Heart right ventricle (tissue), 16 donors: ENCODE results near the gene KCNIP2. TPM values are rescaled to one million over a fixed set of nuclear protein-coding genes. Genes with fewer than 3 reads are reported as not detected.

Experiments
- ATAC-seq, 8 donors: fragments of 200-7000 bp; cut with Tn5 transposase; one replicate each; pipeline ENCODE4 v1.9.1; 2020; ENCODE audit warnings: mild to moderate bottlenecking in 8 of 8, moderate library complexity in 8 of 8, moderate number of reproducible peaks in 1 of 8
- DNase-seq, 2 donors: peaks; one replicate each; pipeline ENCODE4 v3.0.0-alpha.2; 2020
- H3K27ac ChIP-seq, 10 donors: fragments of 200-600 bp; sonication (generic) in 2 of 10; one replicate each; pipeline versions ENCODE4 v1.5.0 to v1.8.0; 2020 to 2022; ENCODE audit warnings: mild to moderate bottlenecking in 3 of 10
- H3K27me3 ChIP-seq, 7 donors: fragments of 200-600 bp; one replicate each; pipeline ENCODE4 v1.8.0; 2021 to 2022; ENCODE audit warnings: mild to moderate bottlenecking in 2 of 7
- H3K36me3 ChIP-seq, 9 donors: fragments of 200-600 bp; sonication (generic) in 1 of 9; one replicate each; pipeline versions ENCODE4 v1.5.0 to v1.8.0; 2020 to 2022; ENCODE audit warnings: mild to moderate bottlenecking in 2 of 9
- H3K4me1 ChIP-seq, 9 donors: fragments of 200-600 bp; sonication (generic) in 1 of 9; one replicate each; pipeline versions ENCODE4 v1.5.0 to v1.8.0; 2020 to 2022; ENCODE audit warnings: mild to moderate bottlenecking in 4 of 9
- H3K4me3 ChIP-seq, 10 donors: fragments of 200-600 bp; sonication (generic) in 2 of 10; one replicate each; pipeline versions ENCODE4 v1.5.0 to v1.8.0; 2020 to 2022; ENCODE audit warnings: mild to moderate bottlenecking in 7 of 10, moderate library complexity in 2 of 10
- H3K9me3 ChIP-seq, 11 donors: fragments of 200-600 bp in 10 of 11; sonication (generic) in 2 of 11; one replicate each; pipeline versions ENCODE4 v1.5.0 to v1.8.0; 2013 to 2022; ENCODE audit warnings: mild to moderate bottlenecking in 2 of 11, control low read depth in 1 of 11, moderate library complexity in 1 of 11
- CTCF ChIP-seq, 9 donors: fragments of 200-600 bp; sonication (generic) in 2 of 9; IDR thresholded peaks; one replicate each; pipeline versions ENCODE4 v1.5.0 to v1.8.0; 2021 to 2022; ENCODE audit warnings: antibody characterized with exemption in 9 of 9, mild to moderate bottlenecking in 5 of 9, moderate library complexity in 1 of 9
- WGBS, 2 donors: extraction: QIAGEN DNeasy Blood & Tissue Kit; methylation state at CpG; one replicate each; pipeline ENCODE4 v1.1.7; 2013; ENCODE audit warnings: inconsistent platforms in 1 of 2; 5-methylcytosine and 5-hydroxymethylcytosine counted together
- intact Hi-C, 10 donors: fragments of 100-400 bp; cut with DNase I; formaldehyde crosslinking; loops; one replicate each; pipeline versions ENCODE4 v1.11.1 to v1.14.2; 2022
- polyA plus RNA-seq, 2 donors: library from polyadenylated mRNA; stranded (reverse); fragments of 200-250 nt; gene quantifications; one replicate each; pipeline ENCODE4 v1.2.3, GENCODE V29; 2013
- total RNA-seq, 10 donors: library from RNA; stranded (reverse); fragmentation: NEBNext Ultra II Directional in 3 of 10; extraction: Animal tissue kit (Norgen Biotek cat#: 25700) in 3 of 10; gene quantifications; one replicate each; pipeline versions ENCODE4 v1.2.1 to v1.2.4, GENCODE V29; 2021 to 2023
- donor health status: Arrhythmogenic right ventricular cardiomyopathy.
- donor health status: ischemic (EF 13 %, LVEDD 7.1; RV severe dilation, severe dysfunction).
- donor health status: healthy with polysubstance abuse.
- donor health status: DM: no; HTN: yes; CAD: no.
- donor health status: DM: no; HTN: no; CAD: no.
- donor health status: ischemic (EF 25% LVEDD 6.9; RV normal size, moderate dysfunction).
- donor health status: ischemic (EF 25% LVEDD 5.7; RV mildly dilated, moderate dysfunction).
- donor health status: healthy.
- donor health status: DM: yes; HTN: yes; CAD: no.
- donor health status: Ischemic cardiomyopathy.
- donor health status: ischemic (EF 35%, LVEDD 5.7; RV mildly dilated, moderate dysfunction).
- donor health status: nonischemic (EF 11% LVEDD 7.7; RV severe dilation, severe dysfunction).
- donor health status: DM: yes; HTN: yes; CAD: no.
- donor health status: PGD.
- donor health status: ischemic (EF 29% LVEDD 5.4; RV normal size, mild dysfunction).
- donor health status: nonischemic (EF 23%, LVEDD 6.1; RV moderate dilation, normal function).

Gene KCNIP2
- total and polyA plus RNA-seq, 12 donors, result 15.5 to 707 (median 251) TPM

- Histone ChIP-seq H3K4me3 (peak overlapping the region in 9 of 10 donors; percentile 82 to 100 (median 96)), H3K27ac (peak overlapping the region in 8 of 10 donors; percentile 6 to 98 (median 52))
- intact Hi-C loops, result loop anchor here in 1 of 10 donors (5.0 kb wide), 1 partner anchor 32 kb away; the partner anchor contains the start of gene NPM3
Observed at GRCh38 chr10:101814466-101815071, 29.0 kb downstream of the KCNIP2 start.

GRCh38 chr10:101812606-101813005, 31.0 kb downstream of the KCNIP2 start:
- intact Hi-C loops, result no loop called here
- Histone ChIP-seq H3K27ac (peak overlapping the region in 2 of 10 donors; percentile 7 to 14), H3K4me1 (peaks cover 3 to 60% (median 41%) of the 10 kb centered on the region in 9 donors), H3K9me3 (no peaks in the 10 kb centered on the region), H3K27me3 (no peaks in the 10 kb centered on the region), H3K4me3 (no peak overlapping the region), H3K36me3 (peaks cover 0 to 58% (median 34%) of the 10 kb centered on the region in 9 donors)
- ATAC-seq, result peak in 3 of 8 donors; percentile 36 to 46 (median 44)
- no peak for DNase-seq
- TF ChIP-seq CTCF (IDR thresholded peaks at IDR 0.05), result no peak
- 54 to 57% methylated on average over 4 of the region's 4 CpGs for WGBS, 2 donors

More at GRCh38 chr10:101814466-101815071, 29.0 kb downstream of the KCNIP2 start:
- DNase-seq (no peak), ATAC-seq (no peak)
- peaks cover 0 to 39% (median 18%) of the 10 kb centered on the region in 9 donors for H3K36me3 ChIP-seq
- no peak for TF ChIP-seq CTCF (IDR thresholded peaks at IDR 0.05)
- no peaks in the 10 kb centered on the region for H3K27me3 ChIP-seq
- H3K4me1 ChIP-seq, result peaks cover 3 to 69% (median 49%) of the 10 kb centered on the region in 9 donors
- 48 to 55% methylated on average over 8 of the region's 8 CpGs for WGBS, 2 donors
- H3K9me3 ChIP-seq, result no peaks in the 10 kb centered on the region

GRCh38 chr10:101807158-101807557, 36.4 kb downstream of the KCNIP2 start:
- peaks cover 3 to 100% (median 86%) of the 10 kb centered on the region in 9 donors for H3K36me3 ChIP-seq
- H3K9me3 ChIP-seq, result no peaks in the 10 kb centered on the region
- TF ChIP-seq CTCF (IDR thresholded peaks at IDR 0.05), result no peak
- ATAC-seq (no peak), DNase-seq (no peak)
- H3K27me3 ChIP-seq, result no peaks in the 10 kb centered on the region
- WGBS, 2 donors, result 84 to 90% methylated on average over 1 of the region's 1 CpG
- H3K4me3 ChIP-seq, result no peak overlapping the region
- H3K27ac ChIP-seq, result no peak overlapping the region
- peaks cover 0 to 27% (median 9%) of the 10 kb centered on the region in 9 donors for H3K4me1 ChIP-seq
- intact Hi-C loops, result no loop called here

GRCh38 chr10:101803511-101803910, 40.1 kb downstream of the KCNIP2 start:
- Histone ChIP-seq H3K27me3 (no peaks in the 10 kb centered on the region), H3K36me3 (peaks cover 3 to 100% (median 98%) of the 10 kb centered on the region in 9 donors), H3K27ac (no peak overlapping the region), H3K4me3 (no peak overlapping the region), H3K4me1 (peaks cover 0 to 13% (median 0%) of the 10 kb centered on the region in 9 donors), H3K9me3 (no peaks in the 10 kb centered on the region)
- intact Hi-C loops, result no loop called here
- ATAC-seq, result no peak
- DNase-seq, result no peak
- 71 to 72% methylated on average over 4 of the region's 4 CpGs for WGBS, 2 donors
- no peak for TF ChIP-seq CTCF (IDR thresholded peaks at IDR 0.05)
